ENCODE data around the gene COG5. TPM values are rescaled to one million over a fixed set of nuclear protein-coding genes. Genes with fewer than 3 reads are reported as not detected.

The COG5 gene
- total RNA-seq, 1 donor: 53.8 TPM

DNA sequence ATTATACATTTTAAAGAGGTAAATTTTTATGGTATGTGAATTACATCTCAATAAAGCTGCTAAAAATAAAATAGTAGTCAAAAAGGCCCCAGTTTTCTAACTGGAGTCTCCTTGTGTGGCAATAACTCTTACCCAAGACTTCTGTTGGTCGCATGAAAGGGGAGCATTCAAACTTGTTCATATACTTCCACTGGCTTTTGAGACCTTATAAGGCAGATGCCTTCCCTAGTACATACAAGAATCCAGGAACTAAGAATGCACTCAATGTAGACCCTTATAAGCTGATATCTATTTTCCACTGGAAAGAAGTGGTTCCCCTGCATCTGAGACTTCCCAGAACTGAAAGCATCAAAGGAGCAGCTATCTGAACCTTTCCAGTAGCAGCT is 29.3 kb upstream of the COG5 start:
- no peak overlapping the region for H3K4me3 ChIP-seq (ENCODE audit: low read depth, low read length)
- TF ChIP-seq, protein P1, sequence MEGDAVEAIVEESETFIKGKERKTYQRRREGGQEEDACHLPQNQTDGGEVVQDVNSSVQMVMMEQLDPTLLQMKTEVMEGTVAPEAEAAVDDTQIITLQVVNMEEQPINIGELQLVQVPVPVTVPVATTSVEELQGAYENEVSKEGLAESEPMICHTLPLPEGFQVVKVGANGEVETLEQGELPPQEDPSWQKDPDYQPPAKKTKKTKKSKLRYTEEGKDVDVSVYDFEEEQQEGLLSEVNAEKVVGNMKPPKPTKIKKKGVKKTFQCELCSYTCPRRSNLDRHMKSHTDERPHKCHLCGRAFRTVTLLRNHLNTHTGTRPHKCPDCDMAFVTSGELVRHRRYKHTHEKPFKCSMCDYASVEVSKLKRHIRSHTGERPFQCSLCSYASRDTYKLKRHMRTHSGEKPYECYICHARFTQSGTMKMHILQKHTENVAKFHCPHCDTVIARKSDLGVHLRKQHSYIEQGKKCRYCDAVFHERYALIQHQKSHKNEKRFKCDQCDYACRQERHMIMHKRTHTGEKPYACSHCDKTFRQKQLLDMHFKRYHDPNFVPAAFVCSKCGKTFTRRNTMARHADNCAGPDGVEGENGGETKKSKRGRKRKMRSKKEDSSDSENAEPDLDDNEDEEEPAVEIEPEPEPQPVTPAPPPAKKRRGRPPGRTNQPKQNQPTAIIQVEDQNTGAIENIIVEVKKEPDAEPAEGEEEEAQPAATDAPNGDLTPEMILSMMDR (IDR thresholded peaks at IDR 0.05; ENCODE audit: insufficient read depth, low read length): no peak
- no peak for DNase-seq (ENCODE audit: low read depth)

DNA sequence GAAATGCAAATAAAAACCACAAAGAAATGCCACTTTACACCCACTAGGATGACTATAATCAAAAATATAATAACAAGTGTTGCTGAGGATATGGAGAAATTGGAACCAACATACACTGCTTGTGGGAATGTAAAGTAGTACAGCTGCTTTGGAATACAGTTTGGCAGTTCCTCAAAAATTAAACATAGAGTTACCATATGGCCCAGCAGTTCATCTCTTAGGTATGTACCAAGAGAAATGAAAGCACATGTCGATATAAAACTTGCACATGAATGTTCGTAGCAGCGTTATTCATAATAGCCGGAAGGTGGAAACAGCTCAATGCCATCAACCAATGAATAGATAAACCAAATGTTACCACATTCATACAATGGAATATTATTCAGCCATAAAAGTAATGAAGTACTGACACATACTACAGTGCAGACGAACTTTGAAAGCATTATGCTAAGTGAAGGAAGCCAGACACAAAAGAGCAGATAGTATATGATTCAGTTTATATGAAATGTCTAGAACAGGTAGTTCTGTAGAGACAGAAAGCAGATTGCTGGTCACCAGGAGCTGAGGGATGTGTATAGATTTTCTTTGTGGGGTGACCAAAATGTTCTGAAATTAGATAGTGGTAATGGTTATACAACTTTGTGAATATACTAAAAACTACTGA is 28.8 kb upstream of the COG5 start:
- H3K4me3 ChIP-seq (ENCODE audit: low read depth, low read length): no peak overlapping the region
- peak; percentile 56 for DNase-seq (ENCODE audit: low read depth)

DNA sequence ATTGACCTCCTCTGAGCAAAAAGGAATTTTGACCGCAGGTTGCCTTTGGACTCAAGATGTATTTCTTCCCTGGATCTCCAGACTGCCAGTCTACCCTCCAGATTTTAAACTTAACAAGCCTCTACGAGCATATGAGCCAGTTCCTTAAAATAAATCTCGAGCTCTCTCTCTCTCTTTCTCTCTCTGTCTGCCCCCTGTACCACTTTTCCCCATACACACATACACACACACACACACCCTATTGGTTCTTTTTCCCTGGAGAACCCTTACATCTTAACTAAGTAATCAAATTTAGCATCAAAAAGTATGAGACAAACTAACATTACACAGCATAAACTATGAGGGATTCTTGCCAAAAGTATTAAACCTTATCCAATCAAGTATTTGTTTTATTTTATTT is 27.7 kb upstream of the COG5 start:
- TF ChIP-seq, protein P1 (IDR thresholded peaks at IDR 0.05; ENCODE audit: insufficient read depth, low read length): no peak
- DNase-seq (ENCODE audit: low read depth): peak; percentile 29
- no peak overlapping the region for H3K4me3 ChIP-seq (ENCODE audit: low read depth, low read length)

More for the DNA sequence above, 28.8 kb upstream of the COG5 start:
- TF ChIP-seq, protein P1 (IDR thresholded peaks at IDR 0.05; ENCODE audit: insufficient read depth, low read length): no peak

DNA sequence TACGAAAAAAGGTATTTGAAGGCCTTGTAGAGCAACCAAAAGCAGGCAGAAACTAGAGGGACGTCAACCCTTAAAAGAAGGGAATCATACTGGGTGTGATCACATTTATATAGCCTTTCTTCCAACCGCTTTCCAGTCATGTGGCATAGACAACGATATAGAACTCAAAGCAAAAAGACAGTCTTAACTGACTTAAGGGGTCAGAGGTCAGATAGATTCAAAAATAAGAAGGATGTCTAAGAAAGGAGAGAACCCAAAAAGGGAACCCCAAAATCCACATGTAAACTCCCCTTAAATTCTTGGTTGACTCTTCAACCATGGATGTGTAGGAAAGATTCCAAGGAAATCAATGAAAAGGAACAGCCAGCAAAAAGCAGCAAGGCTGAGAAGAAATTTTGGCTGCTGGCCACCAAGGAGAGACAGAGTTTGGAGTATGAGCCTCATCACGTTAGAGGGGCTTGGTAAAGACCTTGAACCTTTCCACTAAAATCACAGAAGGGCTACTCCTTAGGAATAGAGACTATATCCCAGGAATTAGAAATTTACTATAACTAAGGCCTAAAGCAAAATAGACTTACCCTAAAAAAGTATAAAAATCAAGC is 24.9 kb upstream of the COG5 start:
- TF ChIP-seq, protein P1 (IDR thresholded peaks at IDR 0.05; ENCODE audit: insufficient read depth, low read length): no peak
- H3K4me3 ChIP-seq (ENCODE audit: low read depth, low read length): no peak overlapping the region
- no peak for DNase-seq (ENCODE audit: low read depth)

DNA sequence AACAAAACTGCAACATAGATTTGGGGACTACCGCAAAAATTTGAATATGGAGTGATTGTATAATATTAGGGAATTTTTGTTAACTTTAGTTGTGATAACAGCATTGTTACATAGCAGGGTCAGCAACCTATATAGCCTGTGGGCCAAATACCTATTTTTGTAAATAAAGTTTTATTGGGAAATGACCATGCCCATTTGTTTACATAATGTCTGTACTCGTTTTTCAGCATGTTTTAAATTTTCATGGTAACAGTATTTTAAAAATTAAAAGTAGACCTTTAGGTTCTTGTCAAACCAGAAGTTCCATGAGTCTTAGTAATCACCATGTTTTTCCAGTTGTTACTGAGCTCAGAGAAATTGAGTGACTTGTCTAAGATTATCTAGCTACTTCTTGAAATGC is 21.0 kb upstream of the COG5 start:
- H3K4me3 ChIP-seq (ENCODE audit: low read depth, low read length): no peak overlapping the region
- no peak for DNase-seq (ENCODE audit: low read depth)
- TF ChIP-seq, protein P1 (IDR thresholded peaks at IDR 0.05; ENCODE audit: insufficient read depth, low read length): no peak

DNA sequence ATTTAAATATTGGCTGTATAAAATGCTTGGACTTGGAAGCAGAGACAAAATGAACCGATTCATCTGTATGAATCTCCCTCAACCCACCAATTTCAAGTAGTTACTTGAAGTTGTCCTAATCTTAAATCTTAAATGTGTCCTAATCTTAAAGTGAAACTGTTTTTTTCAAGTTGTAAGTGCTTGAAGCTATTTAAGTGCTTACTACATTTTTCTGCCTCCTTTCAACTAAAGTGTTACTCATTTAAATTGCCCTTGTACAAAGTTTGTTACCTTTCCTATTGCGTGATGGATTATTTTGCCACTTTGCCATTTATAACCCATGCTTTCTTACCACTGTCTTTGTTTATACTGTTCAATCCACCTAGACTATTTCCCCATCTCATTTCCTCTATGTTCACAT is 19.2 kb upstream of the COG5 start:
- TF ChIP-seq, protein P1 (IDR thresholded peaks at IDR 0.05; ENCODE audit: insufficient read depth, low read length): no peak
- peak; percentile 26 for DNase-seq (ENCODE audit: low read depth)
- no peak overlapping the region for H3K4me3 ChIP-seq (ENCODE audit: low read depth, low read length)
